Hepatocyte (in vitro differentiated cells): Measurements from ENCODE around the gene MATK.

ENCODE experiments used
- EZH2 ChIP-seq: fragments of 200-600 bp; sonication (generic); IDR thresholded peaks from 2 replicates; pipeline ENCODE4 v1.6.1; 2016; ENCODE audit warnings: antibody characterized with exemption, mild to moderate bottlenecking, borderline replicate concordance
- EZH2phosphoT487 ChIP-seq: fragments of 200-600 bp; sonication (generic); IDR thresholded peaks from one replicate; pipeline ENCODE4 v1.6.1; 2018; ENCODE audit warnings: antibody characterized with exemption, mild to moderate bottlenecking, low read depth, moderate library complexity; ENCODE audit not compliant: unreplicated experiment, severe bottlenecking
- TF ChIP-seq, protein P1 (sequence below): fragments of 200-600 bp; sonication (generic); IDR thresholded peaks from 2 replicates; pipeline ENCODE4 v1.5.1; 2016; ENCODE audit warnings: antibody characterized with exemption, mild to moderate bottlenecking; ENCODE audit not compliant: poor library complexity

DNA sequence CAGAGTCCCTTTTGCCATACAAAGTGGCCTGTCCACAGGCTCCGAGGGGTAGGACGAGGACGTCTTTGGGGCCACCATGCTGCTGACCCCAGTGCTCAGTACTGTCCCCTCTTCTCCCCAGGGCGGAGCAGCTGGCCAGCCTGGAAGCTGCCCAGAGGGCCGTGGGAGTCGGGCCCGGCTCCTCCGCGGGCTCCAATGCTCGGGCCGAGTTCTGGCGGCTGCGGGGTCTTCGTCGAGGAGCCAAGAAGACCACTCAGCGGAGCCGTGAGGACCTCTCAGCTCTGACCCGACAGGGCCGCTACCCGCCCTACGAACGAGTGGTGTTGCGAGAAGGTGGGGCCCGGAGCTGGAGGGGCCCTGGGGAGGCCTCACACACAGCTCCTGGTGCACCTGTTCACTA, 45.8 kb downstream of the MATK start:
- TF ChIP-seq EZH2phosphoT487 (no peak), EZH2 (no peak)
- TF ChIP-seq, protein P1, sequence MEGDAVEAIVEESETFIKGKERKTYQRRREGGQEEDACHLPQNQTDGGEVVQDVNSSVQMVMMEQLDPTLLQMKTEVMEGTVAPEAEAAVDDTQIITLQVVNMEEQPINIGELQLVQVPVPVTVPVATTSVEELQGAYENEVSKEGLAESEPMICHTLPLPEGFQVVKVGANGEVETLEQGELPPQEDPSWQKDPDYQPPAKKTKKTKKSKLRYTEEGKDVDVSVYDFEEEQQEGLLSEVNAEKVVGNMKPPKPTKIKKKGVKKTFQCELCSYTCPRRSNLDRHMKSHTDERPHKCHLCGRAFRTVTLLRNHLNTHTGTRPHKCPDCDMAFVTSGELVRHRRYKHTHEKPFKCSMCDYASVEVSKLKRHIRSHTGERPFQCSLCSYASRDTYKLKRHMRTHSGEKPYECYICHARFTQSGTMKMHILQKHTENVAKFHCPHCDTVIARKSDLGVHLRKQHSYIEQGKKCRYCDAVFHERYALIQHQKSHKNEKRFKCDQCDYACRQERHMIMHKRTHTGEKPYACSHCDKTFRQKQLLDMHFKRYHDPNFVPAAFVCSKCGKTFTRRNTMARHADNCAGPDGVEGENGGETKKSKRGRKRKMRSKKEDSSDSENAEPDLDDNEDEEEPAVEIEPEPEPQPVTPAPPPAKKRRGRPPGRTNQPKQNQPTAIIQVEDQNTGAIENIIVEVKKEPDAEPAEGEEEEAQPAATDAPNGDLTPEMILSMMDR: no peak
